ENCODE measurements around the gene LMAN2.

GRCh38 chr5:177357146-177357458, 5.6 kb upstream of the LMAN2 start:
- TF ChIP-seq, protein P1, sequence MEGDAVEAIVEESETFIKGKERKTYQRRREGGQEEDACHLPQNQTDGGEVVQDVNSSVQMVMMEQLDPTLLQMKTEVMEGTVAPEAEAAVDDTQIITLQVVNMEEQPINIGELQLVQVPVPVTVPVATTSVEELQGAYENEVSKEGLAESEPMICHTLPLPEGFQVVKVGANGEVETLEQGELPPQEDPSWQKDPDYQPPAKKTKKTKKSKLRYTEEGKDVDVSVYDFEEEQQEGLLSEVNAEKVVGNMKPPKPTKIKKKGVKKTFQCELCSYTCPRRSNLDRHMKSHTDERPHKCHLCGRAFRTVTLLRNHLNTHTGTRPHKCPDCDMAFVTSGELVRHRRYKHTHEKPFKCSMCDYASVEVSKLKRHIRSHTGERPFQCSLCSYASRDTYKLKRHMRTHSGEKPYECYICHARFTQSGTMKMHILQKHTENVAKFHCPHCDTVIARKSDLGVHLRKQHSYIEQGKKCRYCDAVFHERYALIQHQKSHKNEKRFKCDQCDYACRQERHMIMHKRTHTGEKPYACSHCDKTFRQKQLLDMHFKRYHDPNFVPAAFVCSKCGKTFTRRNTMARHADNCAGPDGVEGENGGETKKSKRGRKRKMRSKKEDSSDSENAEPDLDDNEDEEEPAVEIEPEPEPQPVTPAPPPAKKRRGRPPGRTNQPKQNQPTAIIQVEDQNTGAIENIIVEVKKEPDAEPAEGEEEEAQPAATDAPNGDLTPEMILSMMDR (IDR thresholded peaks at IDR 0.05; ENCODE audit: insufficient read depth, low read depth, low read length): no peak
- TF ChIP-seq EZH2 (IDR thresholded peaks at IDR 0.05; ENCODE audit: insufficient read depth, low read length): no peak

Data from astrocyte (in vitro differentiated cells and primary cell).